ENCODE results near the gene DNAJB2. TPM values are rescaled to one million over a fixed set of nuclear protein-coding genes. Genes with fewer than 3 reads are reported as not detected.

The DNAJB2 gene
- total RNA-seq, 6 experiments from 2014 or later: 39.7 to 45.4 (median 41.5) TPM

GRCh38 chr2:219245148-219245898 is 33.8 kb upstream of the DNAJB2 start, which contains the start of the genes GLB1L and STK16:
GLB1L (minus strand) TSS chr2:219245444; CDS start chr2:219243573, 1,871 bp downstream.
STK16 (plus strand) TSS chr2:219245479; CDS start chr2:219246000, 521 bp downstream.
- Mint-ChIP-seq H3K27me3 (ENCODE audit: insufficient read depth) (peaks cover 3% of the 10 kb centered on the region; the same call in 1 of the 2 replicates), H3K27ac (peak within 1 kb of the TSS; percentile 97), H3K4me3 (peak within 1 kb of the TSS; percentile 97), H3K36me3 (ENCODE audit: low read depth) (peaks cover 6% of the 10 kb centered on the region; the same call in 1 of the 2 replicates), H3K4me1 (ENCODE audit: low read depth) (peaks cover 31% of the 10 kb centered on the region), H3K9me3 (no peaks in the 10 kb centered on the region)
- peak; percentile 92 for DNase-seq
- TF ChIP-seq, protein P1, sequence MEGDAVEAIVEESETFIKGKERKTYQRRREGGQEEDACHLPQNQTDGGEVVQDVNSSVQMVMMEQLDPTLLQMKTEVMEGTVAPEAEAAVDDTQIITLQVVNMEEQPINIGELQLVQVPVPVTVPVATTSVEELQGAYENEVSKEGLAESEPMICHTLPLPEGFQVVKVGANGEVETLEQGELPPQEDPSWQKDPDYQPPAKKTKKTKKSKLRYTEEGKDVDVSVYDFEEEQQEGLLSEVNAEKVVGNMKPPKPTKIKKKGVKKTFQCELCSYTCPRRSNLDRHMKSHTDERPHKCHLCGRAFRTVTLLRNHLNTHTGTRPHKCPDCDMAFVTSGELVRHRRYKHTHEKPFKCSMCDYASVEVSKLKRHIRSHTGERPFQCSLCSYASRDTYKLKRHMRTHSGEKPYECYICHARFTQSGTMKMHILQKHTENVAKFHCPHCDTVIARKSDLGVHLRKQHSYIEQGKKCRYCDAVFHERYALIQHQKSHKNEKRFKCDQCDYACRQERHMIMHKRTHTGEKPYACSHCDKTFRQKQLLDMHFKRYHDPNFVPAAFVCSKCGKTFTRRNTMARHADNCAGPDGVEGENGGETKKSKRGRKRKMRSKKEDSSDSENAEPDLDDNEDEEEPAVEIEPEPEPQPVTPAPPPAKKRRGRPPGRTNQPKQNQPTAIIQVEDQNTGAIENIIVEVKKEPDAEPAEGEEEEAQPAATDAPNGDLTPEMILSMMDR (IDR thresholded peaks at IDR 0.05): no peak

DNA sequence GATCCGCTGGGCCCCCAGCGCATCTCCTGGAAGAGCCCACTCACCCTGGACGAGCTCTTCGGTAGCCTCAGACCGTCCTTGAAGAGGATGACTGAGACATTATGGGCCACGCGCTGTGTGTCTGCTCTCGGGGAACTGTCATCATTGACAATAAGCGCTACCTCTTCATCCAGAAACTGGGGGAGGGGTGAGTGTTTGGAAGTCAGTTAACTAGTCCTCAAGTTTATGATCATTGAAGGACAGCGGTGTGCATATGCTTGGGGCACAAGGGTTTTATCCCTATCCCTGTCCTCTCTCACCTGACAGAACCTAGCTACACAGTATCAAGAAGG is 33.3 kb upstream of the DNAJB2 start:
- Mint-ChIP-seq H3K27ac (peak overlapping the region; percentile 97), H3K9me3 (no peaks in the 10 kb centered on the region), H3K27me3 (ENCODE audit: insufficient read depth) (peaks cover 3% of the 10 kb centered on the region), H3K4me3 (peak overlapping the region; percentile 97), H3K36me3 (ENCODE audit: low read depth) (peaks cover 11% of the 10 kb centered on the region; the same call in 1 of the 2 replicates), H3K4me1 (ENCODE audit: low read depth) (peaks cover 37% of the 10 kb centered on the region)
- TF ChIP-seq, protein P1 (IDR thresholded peaks at IDR 0.05): no peak
- DNase-seq: no peak

DNA sequence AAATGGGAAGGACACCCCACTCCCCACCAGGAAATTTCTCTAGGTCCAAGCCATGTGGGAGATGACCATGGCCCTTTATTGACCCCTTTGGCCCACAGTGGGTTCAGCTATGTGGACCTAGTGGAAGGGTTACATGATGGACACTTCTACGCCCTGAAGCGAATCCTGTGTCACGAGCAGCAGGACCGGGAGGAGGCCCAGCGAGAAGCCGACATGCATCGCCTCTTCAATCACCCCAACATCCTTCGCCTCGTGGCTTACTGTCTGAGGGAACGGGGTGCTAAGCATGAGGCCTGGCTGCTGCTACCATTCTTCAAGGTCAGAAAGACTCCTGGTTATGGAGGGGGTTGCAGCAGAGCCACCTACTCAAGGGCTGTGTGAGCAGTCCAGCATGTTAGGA is 32.6 kb upstream of the DNAJB2 start:
- Mint-ChIP-seq H3K9me3 (no peaks in the 10 kb centered on the region), H3K36me3 (ENCODE audit: low read depth) (peaks cover 15% of the 10 kb centered on the region; the same call in 1 of the 2 replicates), H3K27me3 (ENCODE audit: insufficient read depth) (peaks cover 3% of the 10 kb centered on the region), H3K4me3 (peak overlapping the region; percentile 97), H3K27ac (peak overlapping the region; percentile 97), H3K4me1 (ENCODE audit: low read depth) (peaks cover 43% of the 10 kb centered on the region)
- TF ChIP-seq, protein P1 (IDR thresholded peaks at IDR 0.05): no peak
- no peak for DNase-seq

GRCh38 chr2:219247678-219248642 is 31.2 kb upstream of the DNAJB2 start:
- TF ChIP-seq, protein P1 (IDR thresholded peaks at IDR 0.05): no peak
- no peak overlapping the region for H3K4me3 Mint-ChIP-seq
- H3K27ac Mint-ChIP-seq: peak overlapping the region; percentile 96
- H3K9me3 Mint-ChIP-seq: no peaks in the 10 kb centered on the region
- peaks cover 15% of the 10 kb centered on the region; the same call in 1 of the 2 replicates for H3K36me3 Mint-ChIP-seq (ENCODE audit: low read depth)
- H3K27me3 Mint-ChIP-seq (ENCODE audit: insufficient read depth): peaks cover 3% of the 10 kb centered on the region
- DNase-seq: no peak
- H3K4me1 Mint-ChIP-seq (ENCODE audit: low read depth): peaks cover 57% of the 10 kb centered on the region

DNA sequence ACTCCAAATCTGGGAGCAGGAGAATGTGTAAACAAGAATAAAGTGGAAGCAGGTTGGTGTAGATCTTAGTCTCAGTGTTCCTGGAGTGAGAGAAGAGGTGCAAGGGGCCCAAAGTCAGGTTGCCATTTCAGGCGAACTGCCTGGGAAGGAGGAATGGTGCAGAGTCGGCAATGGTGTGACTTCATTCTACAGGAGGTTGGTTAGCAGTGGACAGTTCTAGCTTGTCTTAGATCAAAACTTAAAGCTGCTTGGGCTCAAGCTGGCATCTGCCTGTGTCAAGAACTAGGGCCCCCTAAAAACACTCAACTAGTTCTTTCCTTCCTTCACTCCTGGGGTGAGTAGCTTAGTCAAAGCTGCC is 30.3 kb upstream of the DNAJB2 start:
- Mint-ChIP-seq H3K27me3 (ENCODE audit: insufficient read depth) (peaks cover 3% of the 10 kb centered on the region), H3K36me3 (ENCODE audit: low read depth) (peaks cover 15% of the 10 kb centered on the region; the same call in 1 of the 2 replicates), H3K4me1 (ENCODE audit: low read depth) (peaks cover 57% of the 10 kb centered on the region), H3K4me3 (peak overlapping the region; percentile 44), H3K9me3 (no peaks in the 10 kb centered on the region), H3K27ac (peak overlapping the region; percentile 96)
- TF ChIP-seq, protein P1 (IDR thresholded peaks at IDR 0.05): no peak
- DNase-seq: no peak
